Measurements from ENCODE around the gene HMX2.

The HMX2 gene

GRCh38 chr10:123139165-123139520 is 8.8 kb upstream of the HMX2 start:
- no peak for DNase-seq (ENCODE audit: low read depth)

- no peak for DNase-seq (ENCODE audit: low read depth)
Observed at GRCh38 chr10:123139521-123140163, 8.3 kb upstream of the HMX2 start.

GRCh38 chr10:123140164-123140982 is 7.6 kb upstream of the HMX2 start:
- DNase-seq (ENCODE audit: low read depth) = no peak

DNA sequence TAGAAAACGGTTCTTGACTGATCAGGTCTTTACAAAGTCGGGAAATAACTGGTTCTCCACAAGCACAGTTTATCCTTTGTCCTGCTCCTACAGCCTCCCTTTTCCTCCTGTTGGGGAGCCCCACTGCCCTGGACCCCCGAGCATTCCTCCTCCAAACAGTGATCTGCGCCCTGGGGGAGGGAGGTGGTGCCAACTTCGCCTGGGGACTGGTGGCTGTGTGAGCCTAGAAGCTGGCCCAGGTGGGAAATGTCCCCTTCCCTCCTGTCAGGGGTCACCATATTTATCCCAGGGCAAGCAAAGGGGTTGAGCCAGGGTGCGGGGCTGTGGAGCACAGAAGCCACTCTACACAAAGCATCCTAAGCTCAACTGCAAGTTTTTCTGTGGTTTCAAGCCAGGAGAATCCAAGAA is 6.9 kb upstream of the HMX2 start:
- DNase-seq (ENCODE audit: low read depth) = no peak

DNA sequence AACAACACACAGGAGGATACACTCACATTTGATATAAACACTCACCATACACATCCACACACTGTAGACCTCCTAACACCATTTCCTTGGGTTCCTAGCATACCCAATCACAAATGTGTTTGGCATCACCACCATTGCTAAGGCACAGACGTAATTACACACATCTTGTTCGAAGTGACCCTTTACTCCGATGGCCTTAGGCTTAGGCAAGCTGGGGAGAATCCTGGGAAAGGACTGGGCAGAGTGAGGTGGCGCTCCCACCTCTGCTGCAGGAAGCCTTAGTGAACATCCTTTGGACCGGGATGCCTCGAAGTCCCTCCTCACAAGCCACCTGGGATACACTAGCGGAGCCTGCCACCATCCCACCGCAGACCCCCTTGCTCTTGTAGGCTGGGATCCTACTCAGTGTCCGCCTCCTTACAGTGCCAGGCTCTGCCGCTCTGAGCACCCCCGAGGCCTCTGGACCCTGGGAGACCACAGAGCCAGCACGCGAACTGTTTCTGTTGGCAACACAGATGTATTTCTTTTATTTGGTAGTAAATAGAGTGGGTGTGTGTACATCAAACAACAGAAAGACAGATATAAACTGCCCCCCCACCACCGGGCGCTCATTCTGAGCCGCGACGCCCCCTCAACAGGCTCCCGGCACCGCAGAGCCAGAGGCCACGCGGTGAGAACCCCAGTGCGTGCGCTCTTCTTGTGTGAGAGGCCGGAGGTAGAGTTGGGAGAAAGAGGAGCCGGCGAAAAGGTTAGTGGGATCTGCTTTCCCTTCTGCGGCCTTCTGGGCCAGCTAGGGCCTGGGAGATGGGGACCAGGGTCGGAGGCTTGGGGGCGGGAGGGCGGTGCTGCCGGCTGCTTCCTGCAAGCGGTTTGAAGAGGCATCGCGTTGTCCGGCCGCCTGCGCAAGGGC is 5.9 kb upstream of the HMX2 start:
- no peak for DNase-seq (ENCODE audit: low read depth)

DNA sequence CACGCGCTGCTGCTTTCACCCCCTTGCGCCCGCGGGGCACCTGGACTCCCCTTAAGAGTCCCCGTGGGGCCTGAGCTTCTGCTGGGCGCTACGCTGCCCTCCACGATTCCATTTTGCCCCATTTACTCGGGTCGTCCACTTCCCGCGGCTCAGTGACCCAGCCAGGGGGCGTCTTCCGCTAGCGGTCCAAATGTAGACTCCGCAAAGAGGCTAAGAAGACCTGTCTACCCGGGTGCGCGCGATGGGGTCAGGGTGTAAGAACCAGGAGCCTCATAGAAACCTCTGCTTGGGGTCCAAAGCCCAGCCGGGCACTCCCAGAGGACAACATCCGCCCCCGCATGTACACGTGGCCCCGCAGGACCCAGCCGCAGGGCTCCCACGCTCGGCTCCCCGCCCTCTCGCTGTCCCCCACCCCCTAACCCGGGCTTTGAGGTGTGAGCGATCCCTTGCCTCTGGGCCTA is 5.2 kb upstream of the HMX2 start:
- DNase-seq (ENCODE audit: low read depth) = no peak

DNA sequence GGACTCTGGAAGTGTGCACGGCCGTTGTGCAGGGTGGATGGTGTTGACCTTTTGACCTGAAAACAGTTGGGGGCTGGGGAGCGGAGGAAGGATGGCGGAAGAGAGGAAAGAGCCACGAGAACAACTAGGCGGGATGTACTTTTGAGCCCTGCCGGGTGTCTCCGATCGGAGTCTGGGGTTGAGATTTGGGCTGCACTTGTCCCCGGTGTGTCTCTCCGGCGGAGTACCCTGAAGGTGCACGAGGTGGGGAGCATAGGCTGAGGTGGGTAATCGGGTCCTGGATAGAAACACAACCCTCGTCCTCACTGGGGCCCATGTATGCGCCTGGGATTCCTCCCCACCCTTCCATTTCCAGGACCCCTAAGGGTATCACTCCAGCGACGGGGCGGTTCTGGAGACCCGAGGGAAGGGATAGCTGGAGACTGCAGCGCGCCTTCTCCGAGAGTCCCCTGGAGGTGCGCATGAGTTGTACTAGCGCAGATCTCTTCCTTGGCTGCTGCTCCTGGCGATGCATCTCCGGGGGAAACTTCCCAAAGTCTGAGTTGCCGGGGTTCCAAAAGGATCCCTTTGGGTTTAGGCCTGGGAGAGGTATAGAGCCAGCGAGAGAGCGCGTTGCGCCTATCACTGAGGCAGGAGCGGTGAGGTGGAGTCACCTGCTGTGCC is 4.6 kb upstream of the HMX2 start:
- DNase-seq (ENCODE audit: low read depth) = no peak

GRCh38 chr10:123143825-123144168 is 4.1 kb upstream of the HMX2 start:
- no peak for DNase-seq (ENCODE audit: low read depth)

GRCh38 chr10:123144697-123145541 is 3.0 kb upstream of the HMX2 start:
- DNase-seq (ENCODE audit: low read depth) = no peak

DNA sequence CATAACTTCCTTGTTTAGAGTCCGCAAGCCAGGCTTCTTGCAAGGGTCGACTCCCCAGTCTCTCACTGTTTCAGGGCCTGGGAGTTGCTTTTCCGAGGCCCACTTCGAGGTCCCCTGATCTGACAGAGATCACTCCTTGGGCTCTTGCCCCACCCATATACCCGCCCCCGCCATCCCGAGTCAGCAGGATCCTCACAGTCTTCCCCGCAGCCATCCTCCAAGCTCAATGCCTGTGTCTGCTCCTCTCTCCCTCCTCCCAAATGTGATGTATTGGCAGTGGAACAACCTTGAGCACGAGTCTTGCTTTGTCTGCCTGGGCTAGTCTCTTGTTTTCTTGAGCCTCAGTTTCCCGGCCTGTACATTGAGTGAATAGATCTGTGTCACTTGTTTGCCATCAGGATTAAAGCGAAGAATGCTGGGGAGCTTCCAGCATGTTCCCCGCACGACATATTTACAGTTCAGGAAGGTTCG is 2.4 kb upstream of the HMX2 start:
- DNase-seq (ENCODE audit: low read depth) = no peak

GRCh38 chr10:123146013-123146893 is 1.7 kb upstream of the HMX2 start:
- DNase-seq (ENCODE audit: low read depth) = no peak

DNA sequence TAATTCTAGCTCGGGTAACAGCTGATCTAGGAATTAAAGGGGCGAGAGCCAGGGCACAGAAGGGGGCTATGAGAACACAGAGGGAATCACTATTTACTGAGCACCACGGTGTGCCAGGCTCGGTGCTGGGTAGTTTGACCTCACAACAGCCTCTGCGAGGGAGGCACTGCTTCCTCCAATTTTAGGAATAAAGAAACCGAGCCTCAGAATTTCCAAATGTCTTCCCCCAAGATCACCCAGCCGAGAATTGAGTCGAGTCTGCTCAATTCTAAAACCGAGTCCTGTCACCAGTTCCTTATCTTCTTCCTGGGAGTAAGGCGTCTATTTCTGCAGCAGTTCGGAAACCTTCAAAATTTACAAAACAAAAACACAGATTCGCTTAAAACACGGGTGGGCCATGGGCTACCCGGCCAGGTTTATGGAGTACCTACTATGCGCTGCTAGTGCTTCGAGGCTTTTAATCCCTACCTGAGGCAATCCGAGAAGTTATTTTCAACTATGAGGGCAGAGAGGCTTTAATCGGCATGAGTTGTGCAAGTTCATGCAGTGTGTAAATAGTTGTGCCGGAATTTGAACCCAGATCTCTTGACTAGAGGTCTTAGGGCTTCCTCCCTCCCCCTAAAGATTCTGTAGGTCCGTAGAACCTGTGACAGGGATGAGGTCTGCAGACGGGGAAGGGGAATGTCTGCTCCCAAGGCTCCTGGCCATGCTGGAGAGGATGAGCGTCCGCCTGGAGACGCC is 872 bp upstream of the HMX2 start:
- DNase-seq (ENCODE audit: low read depth) = no peak

DNA sequence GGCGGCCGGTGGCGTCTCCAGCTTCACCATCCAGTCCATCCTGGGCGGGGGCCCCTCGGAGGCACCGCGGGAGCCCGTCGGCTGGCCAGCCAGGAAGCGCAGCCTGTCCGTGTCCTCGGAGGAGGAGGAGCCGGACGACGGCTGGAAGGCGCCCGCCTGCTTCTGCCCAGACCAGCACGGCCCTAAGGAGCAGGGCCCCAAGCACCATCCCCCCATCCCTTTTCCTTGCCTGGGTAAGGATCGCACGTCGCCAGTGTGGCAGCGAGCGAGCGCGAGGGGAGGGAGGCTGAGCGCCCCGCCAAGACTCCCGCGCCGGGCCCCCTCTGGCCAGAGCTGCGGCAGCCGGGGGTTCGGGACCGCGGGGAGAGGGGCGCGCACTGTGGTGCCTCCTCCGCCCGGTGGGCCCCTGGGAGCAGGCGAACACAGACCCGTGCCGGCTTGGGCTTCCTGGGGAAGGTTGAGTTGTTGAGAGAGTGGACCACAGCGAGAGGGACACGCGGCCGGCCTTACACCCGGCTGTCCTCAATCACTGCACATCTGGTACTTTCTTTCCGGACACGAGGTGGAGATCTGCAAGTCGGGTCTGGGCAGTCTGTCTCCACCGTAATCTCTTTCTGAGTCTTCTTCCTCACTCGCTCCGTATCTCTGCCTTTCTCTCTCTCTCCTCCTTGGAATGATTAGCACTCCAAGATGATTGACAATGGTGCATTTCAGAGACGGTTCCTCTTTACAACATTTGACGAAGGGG is 652 bp downstream of the HMX2 start:
- no peak for DNase-seq (ENCODE audit: low read depth)

- DNase-seq (ENCODE audit: low read depth) = no peak
Observed at GRCh38 chr10:123149162-123149567, 1.2 kb downstream of the HMX2 start.

DNA sequence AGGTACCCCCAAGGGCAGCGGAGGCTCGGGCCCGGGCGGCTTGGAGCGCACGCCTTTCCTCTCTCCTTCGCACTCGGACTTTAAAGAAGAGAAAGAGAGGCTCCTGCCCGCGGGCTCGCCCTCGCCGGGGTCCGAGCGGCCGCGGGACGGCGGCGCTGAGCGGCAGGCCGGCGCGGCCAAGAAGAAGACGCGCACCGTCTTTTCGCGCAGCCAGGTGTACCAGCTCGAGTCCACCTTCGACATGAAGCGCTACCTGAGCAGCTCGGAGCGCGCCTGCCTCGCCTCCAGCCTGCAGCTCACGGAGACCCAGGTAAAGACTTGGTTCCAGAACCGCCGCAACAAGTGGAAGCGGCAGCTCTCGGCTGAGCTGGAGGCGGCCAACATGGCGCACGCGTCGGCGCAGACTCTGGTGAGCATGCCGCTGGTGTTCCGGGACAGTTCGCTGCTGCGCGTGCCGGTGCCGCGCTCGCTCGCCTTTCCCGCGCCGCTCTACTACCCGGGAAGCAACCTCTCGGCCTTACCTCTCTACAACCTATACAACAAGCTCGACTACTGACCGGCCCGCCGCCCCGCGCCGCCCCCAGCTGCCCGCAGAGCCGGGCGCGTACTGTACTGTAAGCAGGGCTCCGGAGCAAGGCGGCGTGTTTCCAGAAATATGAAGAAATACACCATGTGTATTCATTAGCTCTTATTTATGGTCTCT is 1.8 kb downstream of the HMX2 start:
- no peak for DNase-seq (ENCODE audit: low read depth)

DNA sequence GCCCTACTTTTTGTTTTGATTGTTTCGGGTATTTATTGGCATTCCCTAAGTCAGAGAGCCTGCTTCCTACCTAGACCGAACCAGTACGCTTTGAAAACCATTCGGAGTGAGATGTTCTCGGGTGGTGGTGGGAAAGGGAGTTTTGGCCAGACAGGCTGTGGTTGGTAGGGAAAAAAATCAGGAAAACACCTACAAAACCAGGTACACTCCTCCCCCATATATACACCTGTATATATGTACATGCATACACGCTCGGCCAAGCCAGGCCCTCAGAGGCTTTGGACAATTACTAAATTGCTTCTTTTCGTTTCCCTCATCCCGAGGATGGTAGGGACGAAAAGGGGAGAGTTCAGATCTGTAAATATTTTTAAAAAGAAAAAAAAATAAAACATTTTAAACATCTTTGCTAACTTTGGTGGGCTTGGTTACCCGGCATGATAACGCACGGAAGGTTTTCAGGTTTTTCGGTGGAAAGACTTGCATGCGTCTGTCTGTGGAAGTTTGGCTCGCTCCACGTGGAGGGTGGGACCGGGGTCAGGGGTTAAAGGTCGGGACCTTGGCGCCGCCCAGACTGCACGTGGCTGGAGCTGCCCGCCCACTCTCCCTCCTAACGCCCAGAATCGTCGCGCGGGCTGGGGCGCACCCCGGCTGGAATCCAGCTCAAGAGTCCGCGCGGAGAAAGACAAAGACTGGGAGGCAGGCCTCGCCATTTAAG is 2.5 kb downstream of the HMX2 start:
- DNase-seq (ENCODE audit: low read depth) = no peak

- DNase-seq (ENCODE audit: low read depth) = no peak
Observed at GRCh38 chr10:123150986-123151736, 3.2 kb downstream of the HMX2 start.

Measured in stromal cell of bone marrow (primary cell).